HPDE6-E6E7 (cell line): Measurements from ENCODE around the gene UNC5A.

Experiments used
- DNase-seq: peaks from one replicate; pipeline ENCODE4 v3.0.0; 2011; ENCODE audit warnings: missing footprints; ENCODE audit errors: extremely low spot score

Gene UNC5A

GRCh38 chr5:176845392-176845713 is 35.0 kb downstream of the UNC5A start:
- no peak for DNase-seq

DNA sequence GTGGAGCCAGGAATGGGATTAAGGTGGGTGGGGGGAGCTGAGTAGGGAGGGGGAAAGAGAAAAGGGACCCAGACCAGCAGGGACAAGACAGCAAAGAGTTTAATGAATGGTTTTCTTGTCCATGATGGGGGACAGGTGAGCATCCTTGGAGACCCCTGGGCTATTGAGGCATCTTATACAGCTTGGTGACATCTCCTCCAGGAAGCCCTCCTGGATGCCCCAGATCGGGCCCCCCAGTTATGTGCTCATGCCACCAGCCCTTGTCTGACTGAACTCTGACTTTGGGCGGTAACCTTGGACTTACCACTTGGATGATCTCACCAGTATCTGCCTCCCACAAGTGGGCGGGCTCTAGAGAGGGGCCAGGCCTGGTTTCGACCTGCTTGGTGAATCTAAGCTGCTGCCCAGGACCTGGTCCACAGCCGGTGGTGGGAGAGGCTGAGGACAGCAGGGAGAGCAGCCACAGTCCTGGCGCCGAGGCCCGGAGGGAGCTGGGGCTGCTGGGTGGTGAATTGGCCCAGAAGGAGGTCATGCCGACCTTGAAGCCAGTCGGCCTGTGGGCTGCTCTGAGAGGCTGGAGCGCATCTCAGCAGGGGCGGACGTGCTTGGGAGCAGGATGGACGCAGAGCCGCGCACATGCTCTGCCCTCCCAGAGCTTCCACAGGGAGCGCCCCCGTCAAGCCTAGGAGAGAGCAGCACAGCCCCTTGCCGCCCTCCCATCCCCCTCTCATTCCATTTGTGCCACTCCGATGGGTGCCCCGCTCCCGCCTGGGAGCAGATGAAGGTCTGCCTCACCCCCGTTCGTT is 36.2 kb downstream of the UNC5A start:
- DNase-seq: no peak

DNA sequence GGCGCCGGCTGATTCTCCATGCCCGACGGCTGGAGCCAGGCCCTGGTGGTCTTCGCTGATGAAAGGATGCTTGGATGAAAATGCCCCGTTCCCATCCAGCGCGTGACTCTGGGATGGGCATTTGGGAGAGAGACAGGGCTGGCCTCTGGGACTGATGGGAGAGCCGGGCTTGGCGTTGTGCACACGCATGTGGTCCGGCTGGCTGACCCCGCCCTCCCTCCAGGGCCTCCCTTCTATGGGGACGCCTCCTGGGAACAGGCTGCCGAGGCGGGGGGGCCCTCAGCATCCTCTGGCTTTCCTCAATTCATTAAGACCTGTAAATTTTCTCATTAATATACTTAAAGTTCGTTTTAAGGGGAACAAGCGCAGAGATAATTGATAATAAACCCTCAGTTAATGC is 36.8 kb downstream of the UNC5A start:
- no peak for DNase-seq

- DNase-seq: no peak
Observed at GRCh38 chr5:176847726-176848290, 37.4 kb downstream of the UNC5A start.

GRCh38 chr5:176848651-176849050 is 38.3 kb downstream of the UNC5A start:
- DNase-seq: no peak

GRCh38 chr5:176849611-176850227 is 39.4 kb downstream of the UNC5A start:
- DNase-seq: no peak

DNA sequence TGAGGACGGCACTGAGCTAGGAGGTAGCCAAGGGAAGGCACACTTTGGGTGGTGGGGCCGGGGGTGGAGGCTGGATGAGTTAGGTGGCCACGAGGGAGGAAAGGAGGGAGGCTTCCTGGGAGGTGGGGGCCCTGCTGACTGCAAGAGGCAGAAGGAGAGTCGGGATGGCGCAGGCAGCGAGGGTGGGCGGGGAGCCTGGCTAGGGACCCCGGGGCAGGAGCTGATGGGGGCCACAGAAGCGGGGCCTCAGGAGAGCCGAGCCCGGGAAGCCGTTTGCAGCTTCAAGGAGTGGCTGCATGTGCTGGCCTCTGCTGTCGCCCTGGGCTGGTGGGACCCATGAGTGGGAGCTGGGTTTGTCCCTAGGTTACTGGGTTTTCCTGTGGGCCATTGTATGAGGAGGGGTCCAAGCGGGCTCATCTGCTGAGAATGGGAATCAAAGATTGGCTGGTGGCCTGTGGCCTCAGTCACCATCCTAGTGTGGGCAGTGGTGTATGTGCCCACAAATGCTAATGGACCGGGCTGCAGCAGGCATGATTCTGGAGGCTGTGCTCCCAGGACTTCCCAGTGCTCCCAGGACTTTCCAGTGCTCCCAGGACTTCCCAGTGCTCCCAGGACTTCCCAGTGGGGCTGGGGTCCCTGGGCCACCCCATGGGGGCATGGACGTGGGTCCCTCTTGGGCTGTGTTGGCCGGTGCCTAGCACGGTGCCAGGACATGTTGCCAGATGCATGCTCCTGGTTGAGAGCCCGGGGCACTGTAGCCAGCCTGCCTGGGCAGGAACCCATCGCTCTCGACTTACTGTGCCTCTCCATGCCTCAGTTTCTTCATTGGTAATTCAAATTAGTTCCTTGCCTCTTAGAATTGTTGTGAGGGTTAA is 40.2 kb downstream of the UNC5A start:
- DNase-seq: no peak

GRCh38 chr5:176851380-176851779 is 41.0 kb downstream of the UNC5A start:
- DNase-seq: no peak

DNA sequence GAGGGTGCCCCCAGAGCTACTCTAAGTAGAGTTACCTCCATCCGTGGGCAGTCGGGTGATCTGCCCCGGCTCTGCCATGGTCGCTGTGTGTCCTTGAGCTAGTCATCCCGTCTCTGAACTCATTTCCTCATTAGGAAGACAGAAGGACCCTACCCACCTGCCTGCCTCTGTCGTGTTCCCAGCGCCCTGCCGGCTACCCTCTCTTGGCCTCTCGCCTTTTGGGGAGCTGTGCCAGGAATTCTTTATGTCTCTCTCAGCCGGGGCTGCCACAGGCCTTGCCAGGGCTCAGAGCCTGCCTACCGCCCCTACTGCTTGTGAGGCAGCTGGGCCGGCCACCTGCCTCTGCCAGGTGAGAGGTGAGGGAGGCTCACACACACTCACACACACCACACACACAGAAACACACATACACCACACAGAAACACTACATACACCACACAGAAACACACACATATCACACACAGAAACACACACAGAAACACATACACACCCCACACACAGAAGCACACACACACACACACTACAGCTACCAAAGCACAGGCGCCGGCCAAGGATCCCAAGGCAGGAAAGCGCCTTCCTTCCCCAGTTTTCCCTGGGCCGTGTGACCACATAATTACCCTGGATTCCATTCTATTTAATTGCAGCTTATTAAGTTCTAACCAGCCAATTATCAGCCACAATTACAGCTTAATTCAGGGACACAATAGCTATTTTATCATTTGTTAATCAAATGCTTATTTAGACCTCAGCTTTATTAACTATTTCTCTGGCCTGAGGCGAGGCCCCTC is 41.7 kb downstream of the UNC5A start:
- no peak for DNase-seq

DNA sequence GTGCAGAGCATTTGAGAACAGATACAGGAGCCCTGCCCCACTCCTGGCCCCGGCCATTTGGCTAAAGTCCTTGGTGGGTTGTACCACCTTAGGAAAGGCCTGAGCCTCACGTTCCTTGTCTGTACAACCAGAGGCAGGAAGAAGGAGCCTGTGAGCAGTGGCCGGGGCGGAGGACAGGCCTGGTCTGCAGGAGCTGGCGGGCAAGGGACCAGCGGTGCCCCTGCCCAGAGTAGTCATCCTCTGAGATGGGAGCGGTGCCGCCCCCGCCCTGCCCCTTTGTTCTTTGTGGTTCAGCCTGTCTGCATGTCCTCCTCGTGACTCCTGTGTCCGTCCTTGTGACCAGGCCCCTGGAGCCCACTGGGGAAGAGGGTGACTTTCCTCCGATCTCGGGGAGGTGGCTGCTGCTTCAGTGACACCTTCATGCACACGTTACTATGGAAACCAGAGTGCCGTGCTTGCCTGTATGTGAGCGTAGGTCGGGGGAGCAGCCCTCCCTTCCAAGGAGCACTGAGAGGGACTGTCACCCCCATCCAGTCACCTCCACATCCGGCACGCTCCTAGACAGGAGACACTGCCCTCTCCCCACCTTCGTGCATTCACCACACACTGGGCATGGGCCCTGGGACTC is 42.9 kb downstream of the UNC5A start:
- DNase-seq: no peak

GRCh38 chr5:176854164-176854563 is 43.8 kb downstream of the UNC5A start:
- DNase-seq: no peak

- DNase-seq: no peak
Observed at GRCh38 chr5:176855598-176855997, 45.2 kb downstream of the UNC5A start.

GRCh38 chr5:176856746-176857145 is 46.4 kb downstream of the UNC5A start:
- no peak for DNase-seq

GRCh38 chr5:176857216-176857893 is 47.0 kb downstream of the UNC5A start:
- DNase-seq: no peak

- DNase-seq: no peak
Observed at GRCh38 chr5:176857894-176858273, 47.5 kb downstream of the UNC5A start.

DNA sequence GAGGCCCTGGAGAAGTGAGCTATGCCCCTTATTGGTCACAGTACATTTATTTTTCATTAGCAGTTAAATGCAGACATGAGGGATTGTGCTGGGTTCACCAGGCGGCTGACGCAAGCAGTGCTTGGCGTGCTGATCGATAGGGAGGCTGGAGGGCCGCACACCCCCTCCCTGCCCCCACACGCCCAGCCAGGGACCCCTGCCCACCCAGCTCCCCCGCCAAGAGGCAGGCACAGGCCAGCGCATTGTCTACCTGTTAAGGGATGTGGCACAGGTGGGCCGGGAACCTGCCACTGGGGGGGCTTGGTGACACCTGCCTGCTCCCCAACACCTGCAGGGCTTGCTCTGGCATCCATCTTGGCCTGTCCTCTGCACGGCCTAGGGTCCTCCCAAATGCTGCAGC is 49.6 kb downstream of the UNC5A start:
- DNase-seq: no peak

- DNase-seq: no peak
Observed at GRCh38 chr5:176860381-176860780, 50.0 kb downstream of the UNC5A start.

- DNase-seq: no peak
Observed at GRCh38 chr5:176861276-176861675, 50.9 kb downstream of the UNC5A start.

DNA sequence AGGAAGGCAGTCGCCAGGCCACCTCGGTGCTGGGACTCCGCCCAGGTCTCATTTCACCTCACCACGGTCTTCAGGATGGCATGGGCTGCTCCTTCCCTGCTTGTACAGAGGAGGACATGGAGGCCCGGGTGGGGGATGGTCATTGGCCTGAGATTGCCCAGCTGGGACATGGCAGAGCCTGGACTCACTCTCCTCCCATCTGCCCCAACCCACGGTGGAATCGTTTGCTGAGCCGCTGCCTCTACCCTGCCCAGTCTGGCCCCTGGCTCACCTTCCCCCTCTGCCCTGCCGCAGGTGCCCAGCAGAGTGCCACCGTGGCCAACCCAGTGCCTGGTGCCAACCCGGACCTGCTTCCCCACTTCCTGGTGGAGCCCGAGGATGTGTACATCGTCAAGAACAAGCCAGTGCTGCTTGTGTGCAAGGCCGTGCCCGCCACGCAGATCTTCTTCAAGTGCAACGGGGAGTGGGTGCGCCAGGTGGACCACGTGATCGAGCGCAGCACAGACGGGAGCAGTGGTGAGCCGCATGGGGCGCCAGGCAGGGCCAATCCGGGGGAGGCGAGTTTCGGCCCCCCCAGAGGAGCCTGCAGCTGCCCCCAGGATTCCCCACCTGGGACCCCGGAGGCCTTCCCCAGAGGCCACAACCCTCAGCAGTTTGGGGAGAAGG is 52.1 kb downstream of the UNC5A start:
- DNase-seq: no peak
